Glutamatergic neuron (in vitro differentiated cells): Measurements from ENCODE around the gene OGFOD3. TPM values are rescaled to one million over a fixed set of nuclear protein-coding genes. Genes with fewer than 3 reads are reported as not detected.
A peak's percentile ranks its signal among the peaks of the same experiment; 100 is the strongest.
"Not testable (repeated sequence)": the region's sequence is repeated elsewhere in the genome, so short reads cannot be mapped to it uniquely, and the experiment has no call there.

Source experiments
- DNase-seq: peaks from one replicate; pipeline ENCODE4 v3.0.0; 2022
- H3K27ac Mint-ChIP-seq: one replicate; pipeline ENCODE4 v1.8.0; 2020; ENCODE audit warnings: mild to moderate bottlenecking, mixed read lengths, inconsistent platforms; ENCODE audit not compliant: unreplicated experiment
- H3K27me3 Mint-ChIP-seq: one replicate; pipeline ENCODE4 v1.8.0; 2020; ENCODE audit warnings: mild to moderate bottlenecking, moderate library complexity, mixed read lengths, inconsistent platforms; ENCODE audit not compliant: unreplicated experiment
- H3K36me3 Mint-ChIP-seq: one replicate; pipeline ENCODE4 v1.8.0; 2020; ENCODE audit warnings: mild to moderate bottlenecking, mixed read lengths, inconsistent platforms; ENCODE audit not compliant: unreplicated experiment
- H3K4me1 Mint-ChIP-seq: one replicate; pipeline ENCODE4 v1.8.0; 2020; ENCODE audit warnings: mild to moderate bottlenecking, low read depth, mixed read lengths, inconsistent platforms; ENCODE audit not compliant: unreplicated experiment
- H3K4me3 Mint-ChIP-seq: one replicate; pipeline ENCODE4 v1.8.0; 2020; ENCODE audit warnings: mild to moderate bottlenecking, mixed read lengths, inconsistent platforms; ENCODE audit not compliant: unreplicated experiment
- H3K9me3 Mint-ChIP-seq: one replicate; pipeline ENCODE4 v1.8.0; 2020; ENCODE audit warnings: mild to moderate bottlenecking, moderate library complexity, mixed read lengths, inconsistent platforms; ENCODE audit not compliant: unreplicated experiment
- CTCF ChIP-seq: fragments of 200-600 bp; sonication (generic); IDR thresholded peaks from one replicate; pipeline ENCODE4 v1.5.0; 2021; ENCODE audit not compliant: partially characterized antibody, unreplicated experiment
- total RNA-seq: library from RNA; stranded (reverse); fragmentation: NEBNext Ultra II Directional; extraction: Animal tissue kit (Norgen Biotek cat#: 25700); gene quantifications from one replicate; pipeline ENCODE4 v1.2.1, GENCODE V29; 2021; ENCODE audit not compliant: unreplicated experiment

The OGFOD3 gene
- total RNA-seq, 1 donor from 2014 or later = 23.0 TPM

- TF ChIP-seq CTCF = no peak
- no peak for DNase-seq
- H3K27ac Mint-ChIP-seq = no peak overlapping the region
- H3K4me3 Mint-ChIP-seq = no peak overlapping the region
- peaks cover 11% of the 10 kb centered on the region for H3K27me3 Mint-ChIP-seq
- H3K4me1 Mint-ChIP-seq = peaks cover 14% of the 10 kb centered on the region
- peaks cover 6% of the 10 kb centered on the region for H3K9me3 Mint-ChIP-seq
- no peaks in the 10 kb centered on the region for H3K36me3 Mint-ChIP-seq
Measured at GRCh38 chr17:82377924-82378740, 40.3 kb downstream of the OGFOD3 start.

GRCh38 chr17:82377294-82377693 is 41.1 kb downstream of the OGFOD3 start:
- H3K36me3 Mint-ChIP-seq, DNase-seq, H3K4me3 Mint-ChIP-seq, H3K9me3 Mint-ChIP-seq: not testable (repeated sequence)
- peak overlapping the region; percentile 62 for H3K27ac Mint-ChIP-seq
- H3K4me1 Mint-ChIP-seq = peaks cover 15% of the 10 kb centered on the region
- H3K27me3 Mint-ChIP-seq = peaks cover 18% of the 10 kb centered on the region

- peak overlapping the region; percentile 55 for H3K27ac Mint-ChIP-seq
- H3K4me1 Mint-ChIP-seq = peaks cover 13% of the 10 kb centered on the region
- no peak for DNase-seq
- peaks cover 6% of the 10 kb centered on the region for H3K9me3 Mint-ChIP-seq
- TF ChIP-seq CTCF = no peak
- no peaks in the 10 kb centered on the region for H3K36me3 Mint-ChIP-seq
- peaks cover 17% of the 10 kb centered on the region for H3K27me3 Mint-ChIP-seq
- H3K4me3 Mint-ChIP-seq = no peak overlapping the region
Measured at GRCh38 chr17:82376042-82376730, 42.2 kb downstream of the OGFOD3 start.

GRCh38 chr17:82375359-82376041 is 42.9 kb downstream of the OGFOD3 start:
- Mint-ChIP-seq H3K4me3 (no peak overlapping the region), H3K9me3 (peaks cover 5% of the 10 kb centered on the region), H3K36me3 (no peaks in the 10 kb centered on the region), H3K27ac (no peak overlapping the region), H3K4me1 (peaks cover 13% of the 10 kb centered on the region), H3K27me3 (peaks cover 15% of the 10 kb centered on the region)
- DNase-seq = no peak
- TF ChIP-seq CTCF = no peak

GRCh38 chr17:82374626-82375331 is 43.6 kb downstream of the OGFOD3 start:
- no peak overlapping the region for H3K27ac Mint-ChIP-seq
- no peak for DNase-seq
- no peak for TF ChIP-seq CTCF
- H3K27me3 Mint-ChIP-seq = peaks cover 13% of the 10 kb centered on the region
- no peak overlapping the region for H3K4me3 Mint-ChIP-seq
- peaks cover 9% of the 10 kb centered on the region for H3K4me1 Mint-ChIP-seq
- no peaks in the 10 kb centered on the region for H3K36me3 Mint-ChIP-seq
- H3K9me3 Mint-ChIP-seq = peaks cover 5% of the 10 kb centered on the region
